ENCODE measurements around the gene LAPTM5.

The LAPTM5 gene

GRCh38 chr1:30729901-30730300 lies 27.7 kb downstream of the LAPTM5 start:
- Histone ChIP-seq H3K36me3 (ENCODE audit: insufficient read depth, low read length) (no peaks in the 10 kb centered on the region), H3K27ac (ENCODE audit: low read depth, low read length) (no peak overlapping the region), H3K9ac (ENCODE audit: low read depth, low read length) (no peak overlapping the region), H3K27me3 (ENCODE audit: insufficient read depth, low read length) (no peaks in the 10 kb centered on the region), H3K4me3 (ENCODE audit: low read length) (no peak overlapping the region), H3K4me1 (ENCODE audit: insufficient read depth, low read length) (peaks cover 32% of the 10 kb centered on the region), H3K9me3 (ENCODE audit: insufficient read depth, low read depth, low read length) (no peaks in the 10 kb centered on the region)
- 91% methylated on average over 6 of the region's 6 CpGs for WGBS

GRCh38 chr1:30728832-30729638 lies 28.5 kb downstream of the LAPTM5 start:
- Histone ChIP-seq H3K4me1 (ENCODE audit: insufficient read depth, low read length) (peaks cover 32% of the 10 kb centered on the region), H3K27me3 (ENCODE audit: insufficient read depth, low read length) (no peaks in the 10 kb centered on the region), H3K27ac (ENCODE audit: low read depth, low read length) (no peak overlapping the region), H3K4me3 (ENCODE audit: low read length) (no peak overlapping the region), H3K9me3 (ENCODE audit: insufficient read depth, low read depth, low read length) (no peaks in the 10 kb centered on the region), H3K9ac (ENCODE audit: low read depth, low read length) (no peak overlapping the region), H3K36me3 (ENCODE audit: insufficient read depth, low read length) (no peaks in the 10 kb centered on the region)
- 84% methylated on average over 17 of the region's 17 CpGs for WGBS

GRCh38 chr1:30728340-30728739 lies 29.2 kb downstream of the LAPTM5 start:
- Histone ChIP-seq H3K27ac (ENCODE audit: low read depth, low read length) (no peak overlapping the region), H3K27me3 (ENCODE audit: insufficient read depth, low read length) (no peaks in the 10 kb centered on the region), H3K4me1 (ENCODE audit: insufficient read depth, low read length) (peaks cover 31% of the 10 kb centered on the region), H3K36me3 (ENCODE audit: insufficient read depth, low read length) (no peaks in the 10 kb centered on the region), H3K9ac (ENCODE audit: low read depth, low read length) (no peak overlapping the region), H3K9me3 (ENCODE audit: insufficient read depth, low read depth, low read length) (no peaks in the 10 kb centered on the region), H3K4me3 (ENCODE audit: low read length) (no peak overlapping the region)
- 67% methylated on average over 8 of the region's 8 CpGs for WGBS

DNA sequence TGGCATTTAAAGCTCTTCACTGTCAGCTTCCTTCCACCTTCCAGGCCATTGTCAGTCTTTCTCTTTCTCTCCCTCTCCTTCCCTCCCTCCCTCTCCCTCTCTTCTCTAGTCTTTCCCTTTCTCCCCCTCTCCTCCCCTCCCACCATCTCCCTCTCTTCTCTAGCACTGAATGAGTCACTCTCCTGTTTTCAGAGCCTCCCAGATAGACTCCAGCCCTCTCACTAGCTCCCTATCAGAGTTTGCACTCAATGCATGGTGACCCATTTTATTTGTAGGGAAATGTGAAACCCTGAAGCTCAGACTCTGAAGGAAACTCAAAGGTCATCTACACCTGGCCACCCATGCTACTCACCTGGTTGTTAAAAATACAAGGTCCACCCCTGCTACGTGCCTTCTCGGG lies 29.8 kb downstream of the LAPTM5 start:
- 0 out of 2 replicates have a peak overlapping the region, but pooled peaks have one; percentile 9 for H3K9ac ChIP-seq (ENCODE audit: low read depth, low read length)
- no peaks in the 10 kb centered on the region for H3K36me3 ChIP-seq (ENCODE audit: insufficient read depth, low read length)
- H3K4me3 ChIP-seq (ENCODE audit: low read length): no peak overlapping the region
- H3K27ac ChIP-seq (ENCODE audit: low read depth, low read length): peak overlapping the region; percentile 51; the same call in 1 of the 2 replicates
- peaks cover 26% of the 10 kb centered on the region for H3K4me1 ChIP-seq (ENCODE audit: insufficient read depth, low read length)
- no peaks in the 10 kb centered on the region for H3K9me3 ChIP-seq (ENCODE audit: insufficient read depth, low read depth, low read length)
- no peaks in the 10 kb centered on the region for H3K27me3 ChIP-seq (ENCODE audit: insufficient read depth, low read length)
- WGBS: 76% methylated on average over 2 of the region's 2 CpGs

GRCh38 chr1:30726773-30727684 lies 30.5 kb downstream of the LAPTM5 start:
- 77% methylated on average over 15 of the region's 15 CpGs for WGBS
- Histone ChIP-seq H3K9me3 (ENCODE audit: insufficient read depth, low read depth, low read length) (no peaks in the 10 kb centered on the region), H3K36me3 (ENCODE audit: insufficient read depth, low read length) (no peaks in the 10 kb centered on the region), H3K27ac (ENCODE audit: low read depth, low read length) (peak overlapping the region; percentile 51), H3K4me3 (ENCODE audit: low read length) (no peak overlapping the region), H3K4me1 (ENCODE audit: insufficient read depth, low read length) (peaks cover 20% of the 10 kb centered on the region), H3K9ac (ENCODE audit: low read depth, low read length) (peak overlapping the region; percentile 9; the same call in 1 of the 2 replicates), H3K27me3 (ENCODE audit: insufficient read depth, low read length) (no peaks in the 10 kb centered on the region)

GRCh38 chr1:30726236-30726635 lies 31.3 kb downstream of the LAPTM5 start:
- no peak overlapping the region for H3K4me3 ChIP-seq (ENCODE audit: low read length)
- H3K4me1 ChIP-seq (ENCODE audit: insufficient read depth, low read length): peaks cover 20% of the 10 kb centered on the region
- H3K36me3 ChIP-seq (ENCODE audit: insufficient read depth, low read length): no peaks in the 10 kb centered on the region
- no peaks in the 10 kb centered on the region for H3K9me3 ChIP-seq (ENCODE audit: insufficient read depth, low read depth, low read length)
- no peak overlapping the region for H3K9ac ChIP-seq (ENCODE audit: low read depth, low read length)
- 73% methylated on average over 7 of the region's 7 CpGs for WGBS
- H3K27ac ChIP-seq (ENCODE audit: low read depth, low read length): no peak overlapping the region
- no peaks in the 10 kb centered on the region for H3K27me3 ChIP-seq (ENCODE audit: insufficient read depth, low read length)

DNA sequence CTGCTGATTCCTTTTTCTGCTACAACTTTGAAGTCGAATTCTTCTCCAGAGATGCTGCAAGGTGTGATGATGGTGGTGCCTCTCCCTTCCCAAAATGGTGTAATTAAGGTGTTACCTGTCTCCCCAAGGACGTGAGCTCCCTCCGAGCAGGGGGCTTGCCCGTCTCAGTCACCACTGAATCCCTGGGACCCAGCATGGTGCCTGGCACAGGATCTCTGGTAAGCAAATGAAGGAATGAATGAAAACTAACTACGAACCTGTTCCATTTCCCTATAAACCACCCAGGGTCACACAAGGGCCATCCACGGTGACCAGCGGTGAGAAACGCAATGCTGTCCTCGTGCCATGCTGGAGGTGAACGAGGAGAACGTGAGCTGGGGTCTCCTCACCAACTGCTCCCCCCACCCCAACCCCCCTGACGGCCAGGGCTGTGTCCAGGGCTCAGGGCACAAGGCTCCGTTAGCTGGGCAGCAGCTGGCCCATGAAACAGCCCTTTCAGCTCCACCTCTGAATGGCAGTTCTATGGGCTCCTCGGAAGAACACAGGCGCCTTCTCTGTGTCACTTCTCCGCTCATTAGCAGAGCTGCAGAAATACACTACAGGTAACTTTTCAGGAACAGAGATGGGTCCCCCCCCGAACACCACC lies 32.0 kb downstream of the LAPTM5 start:
- 86% methylated on average over 16 of the region's 17 CpGs for WGBS
- no peaks in the 10 kb centered on the region for H3K27me3 ChIP-seq (ENCODE audit: insufficient read depth, low read length)
- H3K9ac ChIP-seq (ENCODE audit: low read depth, low read length): no peak overlapping the region
- no peak overlapping the region for H3K27ac ChIP-seq (ENCODE audit: low read depth, low read length)
- H3K4me3 ChIP-seq (ENCODE audit: low read length): no peak overlapping the region
- peaks cover 20% of the 10 kb centered on the region for H3K4me1 ChIP-seq (ENCODE audit: insufficient read depth, low read length)
- H3K36me3 ChIP-seq (ENCODE audit: insufficient read depth, low read length): no peaks in the 10 kb centered on the region
- H3K9me3 ChIP-seq (ENCODE audit: insufficient read depth, low read depth, low read length): no peaks in the 10 kb centered on the region

DNA sequence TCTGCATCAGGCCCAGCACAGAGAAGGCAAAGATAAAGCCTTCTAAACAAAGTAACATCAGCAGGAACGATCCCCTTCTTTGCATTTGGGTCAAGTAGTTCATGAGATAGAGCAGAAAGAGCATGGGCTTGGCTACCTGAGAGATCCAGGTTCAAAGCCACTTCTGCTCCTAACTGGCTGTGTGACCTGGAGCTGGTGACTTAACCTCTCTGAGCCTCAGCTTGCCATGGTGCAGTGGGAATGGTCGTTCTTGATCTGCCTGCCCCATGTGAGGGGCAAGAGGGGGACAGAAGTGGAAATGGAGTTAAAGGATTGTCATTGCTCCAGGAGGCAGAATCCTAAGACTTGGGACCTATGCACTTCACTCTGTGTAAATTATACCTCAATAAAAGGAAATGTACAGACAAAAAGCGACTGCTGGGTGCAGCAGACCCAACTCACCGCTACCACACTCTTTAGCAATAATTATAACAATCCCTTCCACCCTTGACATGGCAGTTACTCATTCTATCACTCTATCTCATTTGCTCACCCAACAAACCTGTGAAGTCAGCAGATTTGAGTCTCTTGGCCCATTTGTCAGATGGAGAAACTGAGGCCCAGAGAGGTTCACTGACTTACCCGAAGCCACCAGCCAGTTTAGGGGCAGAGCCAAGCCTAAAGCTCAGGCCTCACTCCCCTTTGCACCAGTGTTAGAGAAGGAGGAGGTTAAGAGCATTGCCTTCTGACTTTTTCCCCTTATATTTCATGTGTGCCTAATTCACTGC lies 32.7 kb downstream of the LAPTM5 start:
- Histone ChIP-seq H3K27ac (ENCODE audit: low read depth, low read length) (no peak overlapping the region), H3K4me1 (ENCODE audit: insufficient read depth, low read length) (peaks cover 20% of the 10 kb centered on the region), H3K27me3 (ENCODE audit: insufficient read depth, low read length) (no peaks in the 10 kb centered on the region), H3K9ac (ENCODE audit: low read depth, low read length) (no peak overlapping the region), H3K36me3 (ENCODE audit: insufficient read depth, low read length) (no peaks in the 10 kb centered on the region), H3K4me3 (ENCODE audit: low read length) (no peak overlapping the region), H3K9me3 (ENCODE audit: insufficient read depth, low read depth, low read length) (no peaks in the 10 kb centered on the region)
- WGBS: 91% methylated on average over 5 of the region's 5 CpGs

GRCh38 chr1:30724175-30724574 lies 33.4 kb downstream of the LAPTM5 start:
- Histone ChIP-seq H3K4me3 (ENCODE audit: low read length) (no peak overlapping the region), H3K4me1 (ENCODE audit: insufficient read depth, low read length) (peaks cover 20% of the 10 kb centered on the region), H3K9ac (ENCODE audit: low read depth, low read length) (no peak overlapping the region), H3K36me3 (ENCODE audit: insufficient read depth, low read length) (no peaks in the 10 kb centered on the region), H3K9me3 (ENCODE audit: insufficient read depth, low read depth, low read length) (no peaks in the 10 kb centered on the region), H3K27ac (ENCODE audit: low read depth, low read length) (no peak overlapping the region), H3K27me3 (ENCODE audit: insufficient read depth, low read length) (no peaks in the 10 kb centered on the region)
- 93% methylated on average over 2 of the region's 2 CpGs for WGBS

DNA sequence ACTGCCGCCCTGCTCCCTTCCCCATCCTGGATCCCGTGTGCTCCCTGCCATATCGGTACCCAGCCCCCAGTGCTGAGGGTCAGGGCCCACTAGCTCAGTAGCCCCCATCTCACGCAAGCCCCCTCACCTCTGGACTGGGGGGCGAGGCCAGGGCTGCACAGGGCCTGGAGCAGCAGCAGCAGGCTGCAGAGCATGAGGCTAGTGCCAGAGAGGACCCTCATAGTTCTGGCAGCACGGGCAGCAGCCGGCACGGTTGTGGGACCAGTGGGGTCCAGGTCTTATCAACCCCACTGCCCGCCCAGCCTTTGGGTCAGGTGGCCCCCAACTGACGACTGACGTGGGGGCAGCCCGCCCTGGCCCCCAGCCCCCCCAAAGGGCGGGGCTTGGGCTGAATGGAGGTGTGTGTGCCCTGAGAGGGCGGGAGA lies 34.2 kb downstream of the LAPTM5 start, which contains the start of gene MATN1:
Gene MATN1 (minus strand): TSS at position 255 of the 425 bp plus-strand sequence. CDS start 34 bp downstream, at position 221.
- no peak within 1 kb of the TSS for H3K27ac ChIP-seq (ENCODE audit: low read depth, low read length)
- no peak within 1 kb of the TSS for H3K4me3 ChIP-seq (ENCODE audit: low read length)
- WGBS: 83% methylated on average over 14 of the region's 14 CpGs
- peaks cover 20% of the 10 kb centered on the region for H3K4me1 ChIP-seq (ENCODE audit: insufficient read depth, low read length)
- H3K27me3 ChIP-seq (ENCODE audit: insufficient read depth, low read length): no peaks in the 10 kb centered on the region
- no peak within 1 kb of the TSS for H3K9ac ChIP-seq (ENCODE audit: low read depth, low read length)
- H3K36me3 ChIP-seq (ENCODE audit: insufficient read depth, low read length): no peaks in the 10 kb centered on the region
- no peaks in the 10 kb centered on the region for H3K9me3 ChIP-seq (ENCODE audit: insufficient read depth, low read depth, low read length)

All from HUES64 (cell line).